HepG2 (cell line): ENCODE results near the gene NCOA3. TPM values are rescaled to one million over a fixed set of nuclear protein-coding genes. Genes with fewer than 3 reads are reported as not detected.

Experiments
- ATAC-seq: fragments of 200-7000 bp; cut with Tn5 transposase; 3 replicates; pipeline ENCODE4 v1.9.1; 2020; ENCODE audit warnings: mild to moderate bottlenecking, moderate library complexity
- BruUV-seq: library from RNA; stranded (reverse); fragments of 400-500 nt; replicated peaks from 2 replicates; lab custom pipeline; 2021; lab: Mats Ljungman, UMichigan
- CTCF ChIA-PET: fragments of 300-600 bp; formaldehyde crosslinking; extraction: SDS; loops from one replicate; lab custom pipeline; 2021; ENCODE audit warnings: low total read pairs, inconsistent platforms, low intra/inter-chr PET ratio; lab: Yijun Ruan, JAX
- POLR2A ChIA-PET: fragments of 350-600 bp; sonication (Branson Sonifier 250); formaldehyde crosslinking; loops from one replicate; lab custom pipeline; 2020; ENCODE audit warnings: antibody characterized with exemption, inconsistent platforms; lab: Yijun Ruan, JAX
- DNase-seq: peaks from one replicate; pipeline ENCODE4 v3.0.0-alpha.2; 2015; ENCODE audit warnings: low spot score
- FAIRE-seq: peaks from 3 replicates; lab custom pipeline; 2011; peaks lifted over from hg19 to GRCh38; lab: Jason Lieb, UNC
- H2AFZ ChIP-seq: one replicate; pipeline ENCODE4 v1.6.1; 2011; ENCODE audit warnings: low read length, inconsistent platforms
- H3K27ac ChIP-seq: fragments of 300-600 bp; 3 replicates; pipeline ENCODE4 v1.8.0; 2011; ENCODE audit warnings: mixed run types, mild to moderate bottlenecking, mixed read lengths, low read length, inconsistent platforms; ENCODE audit not compliant: insufficient read depth; ENCODE audit errors: extremely low read length
- H3K27me3 ChIP-seq, 2 experiments: fragments of 200-600 bp in 1 of 2; 2 replicates in 1 of 2; 3 replicates in 1 of 2; pipeline versions ENCODE4 v1.6.0 to v1.8.0; 2011; ENCODE audit warnings: low read length in 2 of 2, mild to moderate bottlenecking in 2 of 2, moderate library complexity in 2 of 2, inconsistent platforms in 1 of 2; ENCODE audit not compliant: insufficient read depth in 2 of 2, control insufficient read depth in 1 of 2
- H3K36me3 ChIP-seq, 2 experiments: fragments of 200-600 bp in 1 of 2; replicated peaks in 1 of 2; 2 replicates in 1 of 2; 3 replicates in 1 of 2; pipeline versions ENCODE4 v1.5.1 to v1.8.0; 2011; ENCODE audit warnings: low read length in 2 of 2, inconsistent platforms in 1 of 2; ENCODE audit not compliant: insufficient read depth in 2 of 2, control insufficient read depth in 1 of 2
- H3K4me1 ChIP-seq: 2 replicates; pipeline ENCODE4 v1.5.1; 2012; ENCODE audit warnings: low read length, inconsistent platforms; ENCODE audit not compliant: insufficient read depth
- H3K4me2 ChIP-seq: 2 replicates; pipeline ENCODE4 v1.6.0; 2011; ENCODE audit warnings: low read depth, low read length, inconsistent platforms
- H3K4me3 ChIP-seq, 3 experiments: fragments of 200-600 bp in 1 of 3; sonication (generic), shearing (Covaris generic) in 1 of 3; replicated peaks in 1 of 3; 2 replicates each; pipeline ENCODE4 v1.5.1; 2011 to 2016; ENCODE audit warnings: low read length in 3 of 3, inconsistent platforms in 2 of 3, low read depth in 2 of 3, mild to moderate bottlenecking in 2 of 3, control low read depth in 1 of 3, mixed read lengths in 1 of 3; ENCODE audit not compliant: insufficient read depth in 1 of 3
- H3K79me2 ChIP-seq: one replicate; pipeline ENCODE4 v1.6.1; 2011; ENCODE audit warnings: low read length, inconsistent platforms; ENCODE audit not compliant: insufficient read depth
- H3K9ac ChIP-seq: 2 replicates; pipeline ENCODE4 v1.6.0; 2011; ENCODE audit warnings: mild to moderate bottlenecking, low read depth, low read length, inconsistent platforms; ENCODE audit not compliant: insufficient read depth
- H3K9me3 ChIP-seq: 2 replicates; pipeline ENCODE4 v1.5.1; 2012; ENCODE audit warnings: mild to moderate bottlenecking, low read length
- H4K20me1 ChIP-seq: 2 replicates; pipeline ENCODE4 v1.6.0; 2011; ENCODE audit warnings: inconsistent platforms, mild to moderate bottlenecking, low read length, moderate library complexity; ENCODE audit not compliant: insufficient read depth
- CEBPB ChIP-seq: IDR thresholded peaks from 2 replicates; pipeline ENCODE4 v1.6.1; 2011; ENCODE audit warnings: low read depth, low read length, improper control_type of control experiment, borderline replicate concordance
- ETV5 ChIP-seq: IDR thresholded peaks from 2 replicates; pipeline ENCODE4 v1.6.1; 2018; ENCODE audit warnings: missing biosample characterization, missing genetic modification reagents, inconsistent platforms, borderline replicate concordance
- GMEB1 ChIP-seq: sonication (generic); formaldehyde crosslinking; IDR thresholded peaks from 2 replicates; pipeline ENCODE4 v1.5.1; 2020; ENCODE audit warnings: missing genetic modification reagents, mild to moderate bottlenecking, borderline replicate concordance
- IRF1 ChIP-seq: sonication (generic); formaldehyde crosslinking; IDR thresholded peaks from 2 replicates; pipeline ENCODE4 v1.4.0; 2020; ENCODE audit warnings: low read depth, mild to moderate bottlenecking, missing genetic modification reagents
- JUN ChIP-seq: sonication (generic); formaldehyde crosslinking; IDR thresholded peaks from 2 replicates; pipeline ENCODE4 v1.4.0; 2020; ENCODE audit warnings: mild to moderate bottlenecking, missing genetic modification reagents
- KAT2B ChIP-seq: fragments of 150-350 bp; IDR thresholded peaks from 2 replicates; pipeline ENCODE4 v1.6.1; 2014; ENCODE audit warnings: low read depth, low read length, borderline replicate concordance
- NR1H2 ChIP-seq: sonication (generic); formaldehyde crosslinking; IDR thresholded peaks from 2 replicates; pipeline ENCODE4 v1.8.1; 2022; ENCODE audit warnings: low read depth, missing genetic modification reagents, borderline replicate concordance
- PAX8 ChIP-seq: sonication (generic); formaldehyde crosslinking; IDR thresholded peaks from 2 replicates; pipeline ENCODE4 v1.8.0; 2022; ENCODE audit warnings: mild to moderate bottlenecking, missing genetic modification reagents, borderline replicate concordance
- RBM22 ChIP-seq: fragments of 200-400 bp; formaldehyde crosslinking; optimal IDR thresholded peaks from 2 replicates; pipeline ENCODE3; 2017; ENCODE audit warnings: mild to moderate bottlenecking, low read length, moderate library complexity
- RELA ChIP-seq: sonication (generic); formaldehyde crosslinking; IDR thresholded peaks from 2 replicates; pipeline ENCODE4 v1.4.0; 2020; ENCODE audit warnings: missing genetic modification reagents
- SALL1 ChIP-seq: sonication (generic); formaldehyde crosslinking; IDR thresholded peaks from 2 replicates; pipeline ENCODE4 v1.8.0; 2022; ENCODE audit warnings: mild to moderate bottlenecking, missing genetic modification reagents
- ZBTB7B ChIP-seq: sonication (generic); formaldehyde crosslinking; IDR thresholded peaks from 2 replicates; pipeline ENCODE4 v1.4.0; 2020; ENCODE audit warnings: missing genetic modification reagents
- ZFP62 ChIP-seq: sonication (generic); formaldehyde crosslinking; IDR thresholded peaks from 2 replicates; pipeline ENCODE4 v1.4.0; 2020; ENCODE audit warnings: missing genetic modification reagents
- ZNF232 ChIP-seq: sonication (generic); formaldehyde crosslinking; IDR thresholded peaks from 2 replicates; pipeline ENCODE4 v1.4.0; 2020; ENCODE audit warnings: missing genetic modification reagents, borderline replicate concordance
- ZNF431 ChIP-seq: sonication (generic); formaldehyde crosslinking; IDR thresholded peaks from 2 replicates; pipeline ENCODE4 v1.9.0; 2022; ENCODE audit warnings: missing genetic modification reagents, low read depth, mild to moderate bottlenecking, borderline replicate concordance
- ZNF468 ChIP-seq: sonication (generic); formaldehyde crosslinking; IDR thresholded peaks from 2 replicates; pipeline ENCODE4 v1.8.0; 2022; ENCODE audit warnings: mild to moderate bottlenecking, moderate library complexity, missing genetic modification reagents
- ZNF512 ChIP-seq: sonication (generic); formaldehyde crosslinking; IDR thresholded peaks from 2 replicates; pipeline ENCODE4 v1.4.0; 2020; ENCODE audit warnings: mild to moderate bottlenecking, missing genetic modification reagents
- WGBS: methylation state at CpG from one replicate; pipeline ENCODE4 v1.1.6; 2017; ENCODE audit warnings: low lambda C conversion rate; 5-methylcytosine and 5-hydroxymethylcytosine counted together
- in situ Hi-C: cut with HindIII; loops from 2 replicates; pipeline ENCODE4 v1.10.0; 2017; ENCODE audit warnings: low pct_unique_long_range_greater_than_20kb; ENCODE audit not compliant: extremely low pct_ligation_motif_present
- intact Hi-C: fragments of 100-400 bp; cut with micrococcal nuclease; formaldehyde crosslinking; loops from one replicate; pipeline ENCODE4 v1.10.0; 2022; ENCODE audit not compliant: unreplicated experiment
- polyA plus RNA-seq, 8 experiments: library from polyadenylated mRNA; depleted of rRNA in 3 of 8; stranded (reverse) in 7 of 8; unstranded in 1 of 8; fragments of >200 nt; fragmentation: Illumina TruSeq in 4 of 8; extraction: Trizol in 4 of 8; gene quantifications; 2 replicates each; pipeline versions ENCODE4 v1.2.1 to v1.2.3, GENCODE V29; 2011 to 2016; ENCODE audit warnings: low read depth in 4 of 8, missing spikeins in 1 of 8, mixed read lengths in 1 of 8; ENCODE audit not compliant: insufficient read depth in 1 of 8
- total RNA-seq, 5 experiments: library from RNA; depleted of rRNA; stranded (reverse); fragments of >200 nt; fragmentation: Illumina TruSeq; extraction: Trizol; gene quantifications; 2 replicates each; pipeline ENCODE4 v1.2.3, GENCODE V29; 2016; ENCODE audit warnings: low read depth in 1 of 5

The NCOA3 gene
- total and polyA plus RNA-seq, 2 of the 13 experiments (the other 11 are each of a cell fraction or from before 2014, with no cell fraction given): 35.0 to 56.8 TPM

GRCh38 chr20:47635256-47635655 is 133.6 kb downstream of the NCOA3 start:
- no peak overlapping the region for H3K4me2 ChIP-seq
- no peaks in the 10 kb centered on the region for H3K79me2 ChIP-seq
- H3K4me1 ChIP-seq: no peaks in the 10 kb centered on the region
- H3K27me3 ChIP-seq: no peaks in the 10 kb centered on the region
- POLR2A ChIA-PET: no interaction called here
- H3K4me3 ChIP-seq: no peak overlapping the region
- no peak for DNase-seq
- no peak; the same call in 1 of the 3 replicates for ATAC-seq
- intact Hi-C loops: no loop called here
- CTCF ChIA-PET: no interaction called here
- no peak overlapping the region for H2AFZ ChIP-seq
- WGBS: 95% methylated on average over 4 of the region's 4 CpGs
- H4K20me1 ChIP-seq: no peaks in the 10 kb centered on the region
- H3K27ac ChIP-seq: no peak overlapping the region
- TF ChIP-seq PAX8 (CRISPR knock-in tag): no peak
- TF ChIP-seq ETV5 (CRISPR knock-in tag): no peak
- no peak for TF ChIP-seq ZNF232
- no peak for TF ChIP-seq JUN (CRISPR knock-in tag)
- TF ChIP-seq RBM22: peak; percentile 23
- no peak for TF ChIP-seq CEBPB
- no peak for TF ChIP-seq RELA (CRISPR knock-in tag)
- TF ChIP-seq SALL1: no peak
- BruUV-seq: no TSS peak
- no peak overlapping the region for H3K9ac ChIP-seq
- no peak for FAIRE-seq
- no peaks in the 10 kb centered on the region for H3K9me3 ChIP-seq
- in situ Hi-C loops: no loop called here
- H3K36me3 ChIP-seq: peaks cover 36 to 88% of the 10 kb centered on the region in 2 experiments

GRCh38 chr20:47638851-47639250 is 137.2 kb downstream of the NCOA3 start:
- intact Hi-C loops: no loop called here
- no peak overlapping the region for H3K27ac ChIP-seq
- no peaks in the 10 kb centered on the region for H3K9me3 ChIP-seq
- no peak overlapping the region for H2AFZ ChIP-seq
- CTCF ChIA-PET: no interaction called here
- no peaks in the 10 kb centered on the region for H3K27me3 ChIP-seq
- FAIRE-seq (no peak), DNase-seq (no peak), ATAC-seq (no peak)
- no peak overlapping the region for H3K9ac ChIP-seq
- H3K79me2 ChIP-seq: no peaks in the 10 kb centered on the region
- no peaks in the 10 kb centered on the region for H4K20me1 ChIP-seq
- no TSS peak for BruUV-seq
- peaks cover 11% of the 10 kb centered on the region for H3K4me1 ChIP-seq
- in situ Hi-C loops: no loop called here
- no peak overlapping the region for H3K4me3 ChIP-seq
- H3K4me2 ChIP-seq: no peak overlapping the region
- WGBS: 71% methylated on average over 4 of the region's 4 CpGs
- POLR2A ChIA-PET: no interaction called here
- peaks cover 42 to 86% of the 10 kb centered on the region in 2 experiments for H3K36me3 ChIP-seq
- no peak for TF ChIP-seq NR1H2 (CRISPR knock-in tag)
- no peak for TF ChIP-seq GMEB1 (CRISPR knock-in tag)
- no peak for TF ChIP-seq KAT2B
- TF ChIP-seq ZNF431 (CRISPR knock-in tag): no peak
- no peak for TF ChIP-seq ZNF468 (CRISPR knock-in tag)
- no peak for TF ChIP-seq ZNF512 (CRISPR knock-in tag)
- TF ChIP-seq ZFP62: no peak
- no peak for TF ChIP-seq IRF1
- TF ChIP-seq ZBTB7B: no peak
